Parathyroid adenoma (tissue), 2 donors: Measurements from ENCODE around the gene SH3BP4.

Source experiments
- H2AFZ ChIP-seq: fragments of 300-600 bp; sonication (generic); one replicate; pipeline ENCODE4 v1.7.0; 2017; ENCODE audit warnings: antibody characterized with exemption, mild to moderate bottlenecking
- H3K27ac ChIP-seq: fragments of 300-600 bp; sonication (generic); one replicate; pipeline ENCODE4 v1.7.0; 2017
- H3K27me3 ChIP-seq: fragments of 300-600 bp; sonication (generic); one replicate; pipeline ENCODE4 v1.7.0; 2017; ENCODE audit warnings: low read length; ENCODE audit not compliant: control insufficient read depth, insufficient read depth
- H3K36me3 ChIP-seq: fragments of 300-600 bp; sonication (generic); one replicate; pipeline ENCODE4 v1.7.0; 2017; ENCODE audit warnings: low read length; ENCODE audit not compliant: control insufficient read depth, insufficient read depth
- H3K4me1 ChIP-seq: fragments of 300-600 bp; sonication (generic); one replicate; pipeline ENCODE4 v1.7.0; 2017; ENCODE audit warnings: control low read depth
- H3K4me2 ChIP-seq: fragments of 300-600 bp; sonication (generic); one replicate; pipeline ENCODE4 v1.7.0; 2017; ENCODE audit warnings: low read length
- H3K4me3 ChIP-seq: fragments of 300-600 bp; sonication (generic); one replicate; pipeline ENCODE4 v1.7.0; 2017; ENCODE audit warnings: low read depth, low read length
- H3K79me2 ChIP-seq: fragments of 300-600 bp; sonication (generic); one replicate; pipeline ENCODE4 v1.7.0; 2017; ENCODE audit warnings: control low read depth
- H3K9ac ChIP-seq: fragments of 300-600 bp; sonication (generic); one replicate; pipeline ENCODE4 v1.7.0; 2017; ENCODE audit warnings: mild to moderate bottlenecking
- H3K9me3 ChIP-seq: fragments of 300-600 bp; sonication (generic); one replicate; pipeline ENCODE4 v1.7.0; 2017; ENCODE audit warnings: low read length; ENCODE audit not compliant: control insufficient read depth
- TF ChIP-seq, protein P1 (sequence below): fragments of 300-600 bp; sonication (generic); IDR thresholded peaks from one replicate; pipeline ENCODE4 v1.7.0; 2017; ENCODE audit warnings: antibody characterized with exemption, mild to moderate bottlenecking
- donor health status: primary hyperparathyroidism.

SH3BP4 gene

DNA sequence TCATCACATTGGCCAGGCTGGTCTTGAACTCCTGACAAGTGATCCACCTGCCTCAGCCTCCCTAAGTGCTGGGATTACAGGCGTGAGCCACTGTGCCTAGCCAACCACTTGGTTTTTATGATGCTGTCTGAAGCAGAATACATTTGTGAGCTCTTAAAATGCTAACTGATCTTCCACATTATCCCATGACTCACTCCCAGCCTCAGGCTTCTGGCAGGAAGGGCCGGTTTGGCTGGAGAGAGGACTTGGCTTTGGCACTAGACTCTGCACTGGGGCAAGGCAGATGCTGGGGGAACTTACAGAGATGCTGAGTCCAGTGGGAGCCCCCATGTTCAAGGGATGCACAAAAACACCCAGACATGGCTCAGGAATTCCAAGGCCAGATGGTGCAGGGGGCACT, 40.5 kb upstream of the SH3BP4 start:
- Histone ChIP-seq H3K27ac (no peak overlapping the region), H3K9me3 (no peaks in the 10 kb centered on the region), H2AFZ (no peak overlapping the region), H3K4me3 (no peak overlapping the region), H3K4me1 (no peaks in the 10 kb centered on the region), H3K9ac (no peak overlapping the region), H3K27me3 (no peaks in the 10 kb centered on the region), H3K4me2 (no peak overlapping the region), H3K79me2 (no peaks in the 10 kb centered on the region), H3K36me3 (no peaks in the 10 kb centered on the region)
- TF ChIP-seq, protein P1, sequence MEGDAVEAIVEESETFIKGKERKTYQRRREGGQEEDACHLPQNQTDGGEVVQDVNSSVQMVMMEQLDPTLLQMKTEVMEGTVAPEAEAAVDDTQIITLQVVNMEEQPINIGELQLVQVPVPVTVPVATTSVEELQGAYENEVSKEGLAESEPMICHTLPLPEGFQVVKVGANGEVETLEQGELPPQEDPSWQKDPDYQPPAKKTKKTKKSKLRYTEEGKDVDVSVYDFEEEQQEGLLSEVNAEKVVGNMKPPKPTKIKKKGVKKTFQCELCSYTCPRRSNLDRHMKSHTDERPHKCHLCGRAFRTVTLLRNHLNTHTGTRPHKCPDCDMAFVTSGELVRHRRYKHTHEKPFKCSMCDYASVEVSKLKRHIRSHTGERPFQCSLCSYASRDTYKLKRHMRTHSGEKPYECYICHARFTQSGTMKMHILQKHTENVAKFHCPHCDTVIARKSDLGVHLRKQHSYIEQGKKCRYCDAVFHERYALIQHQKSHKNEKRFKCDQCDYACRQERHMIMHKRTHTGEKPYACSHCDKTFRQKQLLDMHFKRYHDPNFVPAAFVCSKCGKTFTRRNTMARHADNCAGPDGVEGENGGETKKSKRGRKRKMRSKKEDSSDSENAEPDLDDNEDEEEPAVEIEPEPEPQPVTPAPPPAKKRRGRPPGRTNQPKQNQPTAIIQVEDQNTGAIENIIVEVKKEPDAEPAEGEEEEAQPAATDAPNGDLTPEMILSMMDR: no peak

DNA sequence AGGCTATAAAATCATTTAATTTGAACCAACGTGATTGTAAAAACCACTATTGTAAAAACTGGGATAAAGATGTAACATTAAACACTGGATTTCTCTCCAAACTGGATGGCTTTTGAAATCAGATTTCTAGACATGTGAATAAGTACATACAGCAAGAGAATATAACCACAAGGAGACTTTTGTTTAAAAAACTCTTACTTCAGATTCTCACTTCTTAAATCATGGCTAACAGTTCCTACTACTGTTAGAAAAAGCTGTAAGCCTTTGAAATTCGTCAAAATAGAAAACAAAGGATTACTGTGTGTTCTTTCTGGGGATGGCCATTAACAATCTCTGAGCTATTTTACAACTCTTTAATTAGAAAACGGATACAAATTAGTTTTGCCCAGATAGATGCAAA, 39.4 kb upstream of the SH3BP4 start:
- Histone ChIP-seq H3K27ac (no peak overlapping the region), H3K4me2 (no peak overlapping the region), H3K9ac (no peak overlapping the region), H3K9me3 (no peaks in the 10 kb centered on the region), H3K36me3 (no peaks in the 10 kb centered on the region), H2AFZ (no peak overlapping the region), H3K4me1 (no peaks in the 10 kb centered on the region), H3K4me3 (no peak overlapping the region), H3K79me2 (no peaks in the 10 kb centered on the region), H3K27me3 (no peaks in the 10 kb centered on the region)
- TF ChIP-seq, protein P1: no peak

DNA sequence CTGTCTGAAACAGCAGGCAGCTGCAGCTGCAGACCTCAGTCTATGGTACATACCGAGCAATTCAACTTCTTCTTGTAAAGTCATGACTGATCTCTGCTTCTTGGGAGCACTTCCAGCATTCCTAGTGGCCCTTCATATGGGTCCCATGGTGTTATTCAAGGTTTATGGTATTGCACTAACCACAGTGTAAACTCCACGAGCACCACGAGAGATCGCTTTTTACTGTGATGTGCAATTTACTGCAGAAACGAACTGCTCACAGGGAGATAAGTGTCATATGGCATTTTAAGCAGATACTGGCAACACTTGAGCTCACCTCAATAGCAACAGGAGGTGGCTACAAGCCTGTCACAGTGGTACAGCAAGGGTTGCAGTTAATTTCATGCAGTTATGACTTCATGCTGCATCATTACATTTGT, 38.6 kb upstream of the SH3BP4 start:
- H3K9me3 ChIP-seq: no peaks in the 10 kb centered on the region
- no peak overlapping the region for H3K9ac ChIP-seq
- TF ChIP-seq, protein P1: no peak
- H3K79me2 ChIP-seq: no peaks in the 10 kb centered on the region
- H2AFZ ChIP-seq: no peak overlapping the region
- H3K4me3 ChIP-seq: no peak overlapping the region
- no peaks in the 10 kb centered on the region for H3K4me1 ChIP-seq
- H3K4me2 ChIP-seq: no peak overlapping the region
- no peaks in the 10 kb centered on the region for H3K36me3 ChIP-seq
- no peaks in the 10 kb centered on the region for H3K27me3 ChIP-seq
- no peak overlapping the region for H3K27ac ChIP-seq

DNA sequence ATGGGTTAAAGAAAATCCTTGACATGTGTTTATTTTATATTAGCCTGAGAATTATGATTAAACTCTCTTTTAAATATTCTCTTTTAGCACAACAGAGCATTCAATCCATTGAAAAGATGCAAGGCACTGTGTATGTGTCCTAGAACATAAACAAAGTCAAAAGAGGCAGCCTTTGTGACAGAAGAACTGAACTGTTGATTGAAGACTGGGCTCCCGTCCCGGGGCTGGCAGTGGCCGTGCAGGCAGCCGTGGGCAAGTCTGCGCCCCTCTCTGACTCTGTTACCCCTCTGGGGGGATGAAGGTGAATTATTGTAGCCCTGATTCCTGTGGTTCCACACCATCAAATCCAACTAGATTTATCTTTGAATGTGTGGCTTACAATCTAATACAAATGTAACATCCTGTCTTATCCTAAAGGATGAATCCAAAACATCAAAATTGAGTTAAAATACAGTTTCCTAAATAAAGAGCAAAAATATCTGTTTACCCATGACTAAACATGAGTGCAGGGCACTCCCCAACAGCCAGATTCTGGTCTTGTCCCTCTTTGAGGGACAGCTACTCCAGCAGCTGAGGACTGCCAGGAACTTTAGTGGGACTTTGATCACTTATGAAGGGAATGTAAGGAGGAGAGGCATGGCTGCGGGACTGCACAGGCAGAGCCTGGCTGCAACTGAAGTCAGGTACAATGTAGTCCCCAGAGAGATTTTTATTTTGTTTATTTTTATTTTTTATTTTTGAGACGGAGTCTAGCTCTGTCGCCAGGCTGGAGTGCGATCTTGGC, 37.3 kb upstream of the SH3BP4 start:
- H3K9ac ChIP-seq: no peak overlapping the region
- TF ChIP-seq, protein P1: no peak

DNA sequence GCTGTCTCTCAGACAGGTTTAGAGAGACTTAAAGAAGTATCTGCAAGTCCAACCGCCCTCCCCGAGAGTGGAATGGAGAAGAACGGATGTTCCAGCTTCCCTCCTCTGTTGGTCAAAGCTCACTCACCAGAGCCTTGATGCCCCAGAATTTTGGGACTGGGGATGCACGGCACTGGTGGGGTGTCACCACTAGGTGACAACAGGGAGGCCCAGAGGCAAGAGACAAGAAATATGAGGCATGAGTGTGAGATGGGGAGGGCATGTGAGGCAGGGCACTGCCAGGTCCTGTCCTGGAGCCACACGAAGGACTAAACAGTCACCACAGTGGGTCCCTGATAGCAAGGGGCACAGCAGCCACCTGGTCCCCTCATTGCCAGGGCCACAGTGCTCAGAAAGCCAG, 35.1 kb upstream of the SH3BP4 start:
- Histone ChIP-seq H3K36me3 (no peaks in the 10 kb centered on the region), H3K9me3 (no peaks in the 10 kb centered on the region), H3K4me2 (no peak overlapping the region), H3K79me2 (no peaks in the 10 kb centered on the region), H3K4me3 (no peak overlapping the region), H2AFZ (no peak overlapping the region), H3K9ac (no peak overlapping the region), H3K27me3 (no peaks in the 10 kb centered on the region), H3K27ac (no peak overlapping the region), H3K4me1 (no peaks in the 10 kb centered on the region)
- TF ChIP-seq, protein P1: no peak

More for the DNA sequence above, 37.3 kb upstream of the SH3BP4 start:
- Histone ChIP-seq H3K4me2 (no peak overlapping the region), H3K27ac (no peak overlapping the region), H3K36me3 (no peaks in the 10 kb centered on the region), H3K9me3 (no peaks in the 10 kb centered on the region), H2AFZ (no peak overlapping the region), H3K79me2 (no peaks in the 10 kb centered on the region), H3K27me3 (no peaks in the 10 kb centered on the region), H3K4me3 (no peak overlapping the region), H3K4me1 (no peaks in the 10 kb centered on the region)
